SK-N-SH (cell line): ENCODE measurements around the gene PDE6G. TPM values are rescaled to one million over a fixed set of nuclear protein-coding genes. Genes with fewer than 3 reads are reported as not detected.

Experiments used
- CTCF ChIA-PET: fragments of 300-600, 350-600 bp; formaldehyde crosslinking; extraction: SDS; loops from one replicate; lab custom pipeline; 2021; lab: Yijun Ruan, JAX
- POLR2A ChIA-PET: fragments of 350-600 bp; sonication (Branson Sonifier 250); formaldehyde crosslinking; extraction: SDS; loops from one replicate; lab custom pipeline; 2020; ENCODE audit warnings: antibody characterized with exemption, inconsistent platforms; lab: Yijun Ruan, JAX
- DNase-seq: peaks from one replicate; pipeline ENCODE4 v3.0.0; 2012
- H2AFZ ChIP-seq: fragments of 200-600 bp; sonication (generic); 2 replicates; pipeline ENCODE4 v1.8.1; 2016; ENCODE audit warnings: antibody characterized with exemption, mild to moderate bottlenecking, low read depth
- H3F3A ChIP-seq: fragments of 200-600 bp; sonication (generic); replicated peaks from 2 replicates; pipeline ENCODE3; 2016; ENCODE audit warnings: antibody characterized with exemption, mild to moderate bottlenecking; ENCODE audit not compliant: insufficient read depth
- H3K27ac ChIP-seq, 2 experiments: fragments of 200-500 bp in 1 of 2; fragments of 200-600 bp in 1 of 2; sonication (Bioruptor generic) in 1 of 2; sonication (generic), shearing (Covaris generic) in 1 of 2; 2 replicates each; pipeline versions ENCODE4 v1.5.1 to v1.6.1; 2014 to 2016; ENCODE audit warnings: low read depth in 2 of 2, inconsistent platforms in 1 of 2, low read length in 1 of 2, mild to moderate bottlenecking in 1 of 2, mixed read lengths in 1 of 2
- H3K27me3 ChIP-seq: fragments of 200-600 bp; sonication (generic), shearing (Covaris generic); 2 replicates; pipeline ENCODE4 v1.6.1; 2016; ENCODE audit warnings: mixed run types; ENCODE audit not compliant: insufficient read depth
- H3K36me3 ChIP-seq, 2 experiments: fragments of 200-500 bp in 1 of 2; fragments of 200-600 bp in 1 of 2; sonication (Bioruptor generic) in 1 of 2; sonication (generic) in 1 of 2; replicated peaks in 1 of 2; 2 replicates each; pipeline versions ENCODE3 to v1.5.1; 2014 to 2016; ENCODE audit warnings: low read length in 1 of 2, mild to moderate bottlenecking in 1 of 2; ENCODE audit not compliant: insufficient read depth in 2 of 2, control insufficient read depth in 1 of 2
- H3K4me1 ChIP-seq, 2 experiments: fragments of 200-500 bp in 1 of 2; fragments of 200-600 bp in 1 of 2; sonication (Bioruptor generic) in 1 of 2; sonication (generic), shearing (Covaris generic) in 1 of 2; 2 replicates each; pipeline versions ENCODE4 v1.5.1 to v1.6.1; 2014 to 2016; ENCODE audit warnings: low read depth in 1 of 2, low read length in 1 of 2, mixed run types in 1 of 2; ENCODE audit not compliant: insufficient read depth in 2 of 2, control insufficient read depth in 1 of 2
- H3K4me2 ChIP-seq: fragments of 200-600 bp; sonication (generic), shearing (Covaris generic); 2 replicates; pipeline ENCODE4 v1.6.1; 2017; ENCODE audit warnings: mixed run types
- H3K4me3 ChIP-seq, 2 experiments: fragments of 200-500 bp in 1 of 2; fragments of 200-600 bp in 1 of 2; sonication (Bioruptor generic) in 1 of 2; sonication (generic), shearing (Covaris generic) in 1 of 2; 2 replicates each; pipeline versions ENCODE4 v1.5.1 to v1.8.1; 2014 to 2016; ENCODE audit warnings: low read depth in 2 of 2, inconsistent platforms in 1 of 2, low read length in 1 of 2, mild to moderate bottlenecking in 1 of 2, mixed read lengths in 1 of 2, moderate library complexity in 1 of 2
- H3K79me2 ChIP-seq: fragments of 200-600 bp; sonication (generic); 2 replicates; pipeline ENCODE4 v1.8.1; 2017; ENCODE audit warnings: mild to moderate bottlenecking; ENCODE audit not compliant: insufficient read depth
- H3K9ac ChIP-seq: fragments of 200-600 bp; sonication (generic); 2 replicates; pipeline ENCODE4 v1.6.1; 2017; ENCODE audit warnings: mixed run types
- H3K9me2 ChIP-seq: fragments of 200-600 bp; sonication (generic); 2 replicates; pipeline ENCODE4 v1.6.1; 2017; ENCODE audit warnings: mixed run types
- H3K9me3 ChIP-seq: fragments of 200-600 bp; sonication (generic); 2 replicates; pipeline ENCODE4 v1.6.1; 2017; ENCODE audit warnings: mixed run types, mild to moderate bottlenecking, moderate library complexity
- H4K20me1 ChIP-seq: fragments of 200-600 bp; sonication (generic); 2 replicates; pipeline ENCODE4 v1.6.1; 2017; ENCODE audit warnings: mild to moderate bottlenecking, mixed run types; ENCODE audit not compliant: insufficient read depth
- CHD2 ChIP-seq: fragments of 150-350 bp; IDR thresholded peaks from 2 replicates; pipeline ENCODE4 v1.6.1; 2018; ENCODE audit warnings: low read length; ENCODE audit not compliant: partially characterized antibody
- ELF1 ChIP-seq: IDR thresholded peaks from 2 replicates; pipeline ENCODE4 v1.4.0; 2012
- FOXM1 ChIP-seq: IDR thresholded peaks from 2 replicates; pipeline ENCODE4 v1.4.0; 2012; ENCODE audit warnings: low read depth, mild to moderate bottlenecking
- GATA2 ChIP-seq: sonication (generic); formaldehyde crosslinking; IDR thresholded peaks from 2 replicates; pipeline ENCODE4 v1.5.0; 2020; ENCODE audit warnings: mild to moderate bottlenecking, missing genetic modification reagents
- MEF2A ChIP-seq: IDR thresholded peaks from 2 replicates; pipeline ENCODE4 v1.4.0; 2012; ENCODE audit warnings: low read depth, borderline replicate concordance
- NFIC ChIP-seq: IDR thresholded peaks from 2 replicates; pipeline ENCODE4 v1.4.0; 2012; ENCODE audit warnings: borderline replicate concordance
- NRF1 ChIP-seq: IDR thresholded peaks from 2 replicates; pipeline ENCODE4 v1.6.1; 2012; ENCODE audit warnings: low read depth, mild to moderate bottlenecking, low read length
- POLR2AphosphoS5 ChIP-seq: IDR thresholded peaks from 2 replicates; pipeline ENCODE4 v1.6.1; 2012; ENCODE audit warnings: low read depth, low read length
- RAD21 ChIP-seq: IDR thresholded peaks from 2 replicates; pipeline ENCODE4 v1.6.1; 2012; ENCODE audit warnings: mild to moderate bottlenecking, low read length
- RFX5 ChIP-seq: IDR thresholded peaks from 2 replicates; pipeline ENCODE4 v1.6.1; 2012; ENCODE audit warnings: mild to moderate bottlenecking, improper control_type of control experiment, low read length
- TAF1 ChIP-seq: IDR thresholded peaks from 2 replicates; pipeline ENCODE4 v1.6.1; 2012; ENCODE audit warnings: low read depth, mild to moderate bottlenecking, low read length, moderate library complexity, borderline replicate concordance
- TCF12 ChIP-seq: IDR thresholded peaks from 2 replicates; pipeline ENCODE4 v1.4.0; 2012
- TEAD4 ChIP-seq: IDR thresholded peaks from 2 replicates; pipeline ENCODE4 v1.4.0; 2012; ENCODE audit warnings: mild to moderate bottlenecking, borderline replicate concordance; ENCODE audit not compliant: insufficient read depth
- YY1 ChIP-seq: IDR thresholded peaks from 2 replicates; pipeline ENCODE4 v1.4.0; 2012; ENCODE audit warnings: low read depth, mild to moderate bottlenecking
- WGBS: methylation state at CpG from one replicate; pipeline ENCODE4 v1.1.6; 2017; ENCODE audit warnings: low lambda C conversion rate; 5-methylcytosine and 5-hydroxymethylcytosine counted together
- polyA plus RNA-seq, 3 experiments: library from polyadenylated mRNA; depleted of rRNA; stranded (reverse); fragments of >200 nt; gene quantifications; 2 replicates each; pipeline ENCODE4 v1.2.3, GENCODE V29; 2012
- TF ChIP-seq, protein P1 (sequence below): fragments of 150-350 bp; IDR thresholded peaks from 2 replicates; pipeline ENCODE4 v1.6.1; 2017; ENCODE audit warnings: antibody characterized with exemption, low read length, low read depth, borderline replicate concordance
- TF ChIP-seq, protein P2 (sequence below): IDR thresholded peaks from 2 replicates; pipeline ENCODE4 v1.4.0; 2012; ENCODE audit warnings: low read depth, borderline replicate concordance
- TF ChIP-seq, protein P3 (sequence below): IDR thresholded peaks from 2 replicates; pipeline ENCODE4 v1.4.0; 2012; ENCODE audit warnings: low read depth, borderline replicate concordance

PDE6G gene
- polyA plus RNA-seq, 1 of the 3 experiments (the other 2 are of a cell fraction), result 5.0 TPM

DNA sequence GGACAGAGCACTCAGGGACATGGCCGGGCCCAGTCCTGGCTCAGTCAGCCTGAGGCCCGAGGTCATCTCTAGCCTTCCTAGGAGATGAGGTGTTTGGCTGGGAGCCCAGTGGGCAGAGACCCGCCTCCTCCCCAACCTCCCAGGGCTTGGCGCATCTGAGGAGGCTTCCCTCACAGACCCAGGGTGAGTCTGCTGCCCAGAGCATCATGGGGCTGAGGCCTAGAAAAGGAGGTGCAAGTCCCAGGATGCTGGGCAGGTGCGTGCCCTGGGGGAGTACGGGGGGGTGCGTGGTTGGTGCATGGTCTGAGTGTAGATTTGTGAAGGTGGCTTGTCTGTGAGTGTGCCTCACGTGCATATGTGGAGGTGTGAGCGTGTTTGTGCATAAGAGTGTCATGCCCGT is 4.7 kb downstream of the PDE6G start (continued):
- TF ChIP-seq, protein P1, sequence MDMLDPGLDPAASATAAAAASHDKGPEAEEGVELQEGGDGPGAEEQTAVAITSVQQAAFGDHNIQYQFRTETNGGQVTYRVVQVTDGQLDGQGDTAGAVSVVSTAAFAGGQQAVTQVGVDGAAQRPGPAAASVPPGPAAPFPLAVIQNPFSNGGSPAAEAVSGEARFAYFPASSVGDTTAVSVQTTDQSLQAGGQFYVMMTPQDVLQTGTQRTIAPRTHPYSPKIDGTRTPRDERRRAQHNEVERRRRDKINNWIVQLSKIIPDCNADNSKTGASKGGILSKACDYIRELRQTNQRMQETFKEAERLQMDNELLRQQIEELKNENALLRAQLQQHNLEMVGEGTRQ, result no peak

DNA sequence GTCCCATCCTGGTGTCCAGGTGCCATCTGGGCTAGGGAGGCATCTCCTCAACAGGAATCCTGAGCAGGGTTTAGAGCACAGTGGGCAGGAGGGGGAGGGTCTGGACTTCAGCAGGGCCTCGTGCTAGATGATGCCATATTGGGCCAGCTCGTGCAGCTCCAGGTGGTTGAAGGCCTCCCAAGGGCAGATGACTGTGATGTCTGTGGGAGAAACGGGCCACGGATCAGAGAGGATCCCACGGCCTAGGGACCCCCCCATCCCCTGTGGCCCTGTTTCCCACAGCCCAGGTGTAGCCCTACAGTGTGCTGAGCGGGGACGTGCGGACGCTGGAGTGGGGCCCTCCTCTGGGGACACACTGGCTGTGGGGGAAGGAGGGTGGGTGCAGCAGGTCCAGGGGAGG is 5.4 kb downstream of the PDE6G start:
- Histone ChIP-seq H3K27me3 (no peaks in the 10 kb centered on the region; the same call in 1 of the 2 replicates), H4K20me1 (no peaks in the 10 kb centered on the region), H3K4me2 (peak overlapping the region; percentile 76), H3K4me1 (peaks cover 6 to 7% of the 10 kb centered on the region in 2 experiments; a peak in 2 of 4 replicates)
- CTCF ChIA-PET, result interaction anchor here (0.6 kb wide), 1 partner anchor 300 kb away, joined by 3 read pairs; no protein-coding TSS in a partner anchor
- TF ChIP-seq FOXM1 (no peak), TEAD4 (no peak), POLR2AphosphoS5 (no peak), GATA2 (CRISPR knock-in tag) (no peak), TAF1 (no peak), TCF12 (no peak), NFIC (no peak), CHD2 (no peak), NRF1 (no peak), MEF2A (no peak), YY1 (no peak), ELF1 (no peak), RAD21 (no peak), RFX5 (no peak)
- TF ChIP-seq, protein P2, sequence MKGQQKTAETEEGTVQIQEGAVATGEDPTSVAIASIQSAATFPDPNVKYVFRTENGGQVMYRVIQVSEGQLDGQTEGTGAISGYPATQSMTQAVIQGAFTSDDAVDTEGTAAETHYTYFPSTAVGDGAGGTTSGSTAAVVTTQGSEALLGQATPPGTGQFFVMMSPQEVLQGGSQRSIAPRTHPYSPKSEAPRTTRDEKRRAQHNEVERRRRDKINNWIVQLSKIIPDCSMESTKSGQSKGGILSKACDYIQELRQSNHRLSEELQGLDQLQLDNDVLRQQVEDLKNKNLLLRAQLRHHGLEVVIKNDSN, result no peak
- TF ChIP-seq, protein P3, sequence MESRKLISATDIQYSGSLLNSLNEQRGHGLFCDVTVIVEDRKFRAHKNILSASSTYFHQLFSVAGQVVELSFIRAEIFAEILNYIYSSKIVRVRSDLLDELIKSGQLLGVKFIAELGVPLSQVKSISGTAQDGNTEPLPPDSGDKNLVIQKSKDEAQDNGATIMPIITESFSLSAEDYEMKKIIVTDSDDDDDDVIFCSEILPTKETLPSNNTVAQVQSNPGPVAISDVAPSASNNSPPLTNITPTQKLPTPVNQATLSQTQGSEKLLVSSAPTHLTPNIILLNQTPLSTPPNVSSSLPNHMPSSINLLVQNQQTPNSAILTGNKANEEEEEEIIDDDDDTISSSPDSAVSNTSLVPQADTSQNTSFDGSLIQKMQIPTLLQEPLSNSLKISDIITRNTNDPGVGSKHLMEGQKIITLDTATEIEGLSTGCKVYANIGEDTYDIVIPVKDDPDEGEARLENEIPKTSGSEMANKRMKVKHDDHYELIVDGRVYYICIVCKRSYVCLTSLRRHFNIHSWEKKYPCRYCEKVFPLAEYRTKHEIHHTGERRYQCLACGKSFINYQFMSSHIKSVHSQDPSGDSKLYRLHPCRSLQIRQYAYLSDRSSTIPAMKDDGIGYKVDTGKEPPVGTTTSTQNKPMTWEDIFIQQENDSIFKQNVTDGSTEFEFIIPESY, result no peak
- TF ChIP-seq, protein P1, result no peak
- TF ChIP-seq, all 33 proteins: peak for 0
- peaks cover 3% of the 10 kb centered on the region; the same call in 1 of the 2 replicates for H3K9me3 ChIP-seq
- H2AFZ ChIP-seq, result peak overlapping the region; percentile 85; the same call in 1 of the 2 replicates
- POLR2A ChIA-PET, result no interaction called here
- H3K79me2 ChIP-seq, result no peaks in the 10 kb centered on the region
- no peak overlapping the region for H3K4me3 ChIP-seq
- no peaks in the 10 kb centered on the region for H3K9me2 ChIP-seq
- DNase-seq, result no peak
- H3F3A ChIP-seq, result peaks cover 3% of the 10 kb centered on the region
- 92% methylated on average over 9 of the region's 9 CpGs for WGBS
- H3K9ac ChIP-seq, result peak overlapping the region; percentile 61
- peak overlapping the region in 1 of 2 experiments; percentile 46; a peak in 1 of 4 replicates for H3K27ac ChIP-seq
- no peaks in the 10 kb centered on the region for H3K36me3 ChIP-seq
